ENCODE measurements around the gene PCMT1. TPM values are rescaled to one million over a fixed set of nuclear protein-coding genes. Genes with fewer than 3 reads are reported as not detected.
"Not testable (repeated sequence)": the region's sequence is repeated elsewhere in the genome, so short reads cannot be mapped to it uniquely, and the experiment has no call there.

The PCMT1 gene
- total RNA-seq, 1 donor, result 126 TPM

GRCh38 chr6:149852180-149852579 lies 102.6 kb downstream of the PCMT1 start:
- TF ChIP-seq CTCF (IDR thresholded peaks at IDR 0.05; ENCODE audit: insufficient read depth, low read depth, low read length), result no peak
- DNase-seq (ENCODE audit: low read depth), result peak; percentile 84
- no peak overlapping the region for H3K4me3 ChIP-seq (ENCODE audit: low read depth, low read length)

- TF ChIP-seq CTCF (IDR thresholded peaks at IDR 0.05; ENCODE audit: insufficient read depth, low read depth, low read length), result no peak
- H3K4me3 ChIP-seq (ENCODE audit: low read depth, low read length), result no peak overlapping the region
- DNase-seq (ENCODE audit: low read depth), result no peak
These were observed 103.3 kb downstream of the PCMT1 start for GRCh38 chr6:149852881-149853280.

- H3K4me3 ChIP-seq (ENCODE audit: low read depth, low read length); DNase-seq (ENCODE audit: low read depth): not testable (repeated sequence)
These were observed 104.5 kb downstream of the PCMT1 start for GRCh38 chr6:149854017-149854416.

- H3K4me3 ChIP-seq (ENCODE audit: low read depth, low read length), result no peak overlapping the region
- TF ChIP-seq CTCF (IDR thresholded peaks at IDR 0.05; ENCODE audit: insufficient read depth, low read depth, low read length), result no peak
- DNase-seq (ENCODE audit: low read depth), result no peak
These were observed 105.0 kb downstream of the PCMT1 start for GRCh38 chr6:149854532-149854931.

- peak overlapping the region; percentile 43 for H3K4me3 ChIP-seq (ENCODE audit: low read depth, low read length)
- DNase-seq (ENCODE audit: low read depth), result peak; percentile 90
- no peak for TF ChIP-seq CTCF (IDR thresholded peaks at IDR 0.05; ENCODE audit: insufficient read depth, low read depth, low read length)
These were observed 105.6 kb downstream of the PCMT1 start for GRCh38 chr6:149855040-149855654.

- peak overlapping the region; percentile 43 for H3K4me3 ChIP-seq (ENCODE audit: low read depth, low read length)
- no peak for DNase-seq (ENCODE audit: low read depth)
- no peak for TF ChIP-seq CTCF (IDR thresholded peaks at IDR 0.05; ENCODE audit: insufficient read depth, low read depth, low read length)
These were observed 106.2 kb downstream of the PCMT1 start for GRCh38 chr6:149855741-149856140.

- H3K4me3 ChIP-seq (ENCODE audit: low read depth, low read length), result peak overlapping the region; percentile 43
- TF ChIP-seq CTCF (IDR thresholded peaks at IDR 0.05; ENCODE audit: insufficient read depth, low read depth, low read length), result no peak
- no peak for DNase-seq (ENCODE audit: low read depth)
These were observed 106.9 kb downstream of the PCMT1 start for GRCh38 chr6:149856256-149856994.

All from fibroblast of villous mesenchyme (primary cell).